Cardiac fibroblast (primary cell): ENCODE measurements around the gene FBXL3.

Experiments
- DNase-seq, 2 donors: peaks; one replicate each; pipeline versions ENCODE4 v3.0.0 to v3.0.0-alpha.2; 2010; ENCODE audit warnings: low read depth in 2 of 2
- H3K4me3 ChIP-seq, 2 donors: replicated peaks in 1 of 2; 1 replicate in 1 of 2; 2 replicates in 1 of 2; pipeline ENCODE4 v1.5.1; 2011; ENCODE audit warnings: low read depth in 2 of 2, low read length in 2 of 2, mild to moderate bottlenecking in 2 of 2, moderate library complexity in 1 of 2
- TF ChIP-seq, protein P1 (sequence below): IDR thresholded peaks from one replicate; pipeline ENCODE4 v1.5.1; 2011; ENCODE audit warnings: low read depth, mild to moderate bottlenecking, low read length, inconsistent platforms

The FBXL3 gene, protein sequence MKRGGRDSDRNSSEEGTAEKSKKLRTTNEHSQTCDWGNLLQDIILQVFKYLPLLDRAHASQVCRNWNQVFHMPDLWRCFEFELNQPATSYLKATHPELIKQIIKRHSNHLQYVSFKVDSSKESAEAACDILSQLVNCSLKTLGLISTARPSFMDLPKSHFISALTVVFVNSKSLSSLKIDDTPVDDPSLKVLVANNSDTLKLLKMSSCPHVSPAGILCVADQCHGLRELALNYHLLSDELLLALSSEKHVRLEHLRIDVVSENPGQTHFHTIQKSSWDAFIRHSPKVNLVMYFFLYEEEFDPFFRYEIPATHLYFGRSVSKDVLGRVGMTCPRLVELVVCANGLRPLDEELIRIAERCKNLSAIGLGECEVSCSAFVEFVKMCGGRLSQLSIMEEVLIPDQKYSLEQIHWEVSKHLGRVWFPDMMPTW

DNA sequence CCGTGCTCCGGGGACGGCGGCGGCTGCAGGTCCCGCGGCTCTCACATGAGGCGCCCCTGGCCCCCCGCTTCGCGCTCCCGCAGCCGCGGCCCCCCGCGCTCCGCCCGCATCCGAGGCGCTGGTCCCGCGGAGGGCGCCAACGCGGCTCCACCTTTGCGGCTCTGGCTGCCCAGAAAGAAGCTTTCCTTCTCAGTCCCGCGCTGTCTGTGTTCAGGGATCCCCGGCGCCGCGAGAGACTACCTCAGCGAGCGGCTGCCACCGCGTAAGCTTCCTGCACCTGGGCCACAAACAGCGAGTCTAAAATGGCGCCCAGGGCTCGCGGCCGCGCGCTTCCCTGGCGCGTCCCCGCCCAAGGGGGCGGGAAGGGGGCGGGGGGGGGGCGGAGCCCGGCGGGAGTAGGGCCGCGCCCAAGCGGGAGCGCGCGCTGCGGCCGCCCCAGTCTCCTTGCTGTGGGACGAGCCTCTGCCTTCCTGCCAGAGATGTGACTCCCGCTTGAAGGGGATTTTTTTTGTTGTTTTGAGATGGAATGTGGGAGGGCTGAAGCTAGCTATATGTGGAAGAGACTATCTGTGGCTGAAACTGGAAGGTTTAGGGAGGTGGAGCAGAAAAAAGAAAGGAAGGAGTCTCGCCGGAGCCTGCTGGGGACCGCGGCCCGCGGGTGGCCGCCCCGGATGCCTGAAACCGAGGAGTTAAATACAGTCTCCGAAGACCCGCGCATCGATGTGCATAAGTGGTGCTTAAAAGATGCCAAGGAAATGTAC, at the start of gene FBXL3:
FBXL3 (minus strand) TSS at position 299 of the 761 bp plus-strand sequence. CDS start 5,299 bp downstream, outside the sequence.
- DNase-seq: peak; percentile 93 to 96
- TF ChIP-seq, protein P1, sequence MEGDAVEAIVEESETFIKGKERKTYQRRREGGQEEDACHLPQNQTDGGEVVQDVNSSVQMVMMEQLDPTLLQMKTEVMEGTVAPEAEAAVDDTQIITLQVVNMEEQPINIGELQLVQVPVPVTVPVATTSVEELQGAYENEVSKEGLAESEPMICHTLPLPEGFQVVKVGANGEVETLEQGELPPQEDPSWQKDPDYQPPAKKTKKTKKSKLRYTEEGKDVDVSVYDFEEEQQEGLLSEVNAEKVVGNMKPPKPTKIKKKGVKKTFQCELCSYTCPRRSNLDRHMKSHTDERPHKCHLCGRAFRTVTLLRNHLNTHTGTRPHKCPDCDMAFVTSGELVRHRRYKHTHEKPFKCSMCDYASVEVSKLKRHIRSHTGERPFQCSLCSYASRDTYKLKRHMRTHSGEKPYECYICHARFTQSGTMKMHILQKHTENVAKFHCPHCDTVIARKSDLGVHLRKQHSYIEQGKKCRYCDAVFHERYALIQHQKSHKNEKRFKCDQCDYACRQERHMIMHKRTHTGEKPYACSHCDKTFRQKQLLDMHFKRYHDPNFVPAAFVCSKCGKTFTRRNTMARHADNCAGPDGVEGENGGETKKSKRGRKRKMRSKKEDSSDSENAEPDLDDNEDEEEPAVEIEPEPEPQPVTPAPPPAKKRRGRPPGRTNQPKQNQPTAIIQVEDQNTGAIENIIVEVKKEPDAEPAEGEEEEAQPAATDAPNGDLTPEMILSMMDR: no peak
- H3K4me3 ChIP-seq: peak within 1 kb of the TSS; percentile 73 to 80

DNA sequence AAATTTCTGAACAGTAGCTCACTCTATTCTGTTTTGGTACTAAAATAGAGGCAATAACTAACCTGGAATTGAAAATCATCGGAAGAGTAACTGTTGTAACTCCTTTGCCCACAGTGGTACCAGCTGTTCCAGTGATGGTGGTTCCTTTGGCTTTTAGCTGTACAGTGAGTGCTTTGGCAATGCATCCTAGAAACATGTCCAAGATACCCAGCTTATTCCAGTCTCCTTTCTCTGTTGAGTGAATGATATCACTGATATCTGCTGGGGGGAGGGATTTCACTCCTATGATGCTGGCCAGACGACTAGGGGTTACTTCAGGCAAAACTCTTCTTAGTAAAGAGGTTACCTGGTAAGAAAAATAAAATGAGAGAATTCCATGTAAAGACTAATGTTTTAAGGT, 40.6 kb upstream of the FBXL3 start:
- H3K4me3 ChIP-seq: no peak overlapping the region
- TF ChIP-seq, protein P1: no peak
- no peak for DNase-seq

DNA sequence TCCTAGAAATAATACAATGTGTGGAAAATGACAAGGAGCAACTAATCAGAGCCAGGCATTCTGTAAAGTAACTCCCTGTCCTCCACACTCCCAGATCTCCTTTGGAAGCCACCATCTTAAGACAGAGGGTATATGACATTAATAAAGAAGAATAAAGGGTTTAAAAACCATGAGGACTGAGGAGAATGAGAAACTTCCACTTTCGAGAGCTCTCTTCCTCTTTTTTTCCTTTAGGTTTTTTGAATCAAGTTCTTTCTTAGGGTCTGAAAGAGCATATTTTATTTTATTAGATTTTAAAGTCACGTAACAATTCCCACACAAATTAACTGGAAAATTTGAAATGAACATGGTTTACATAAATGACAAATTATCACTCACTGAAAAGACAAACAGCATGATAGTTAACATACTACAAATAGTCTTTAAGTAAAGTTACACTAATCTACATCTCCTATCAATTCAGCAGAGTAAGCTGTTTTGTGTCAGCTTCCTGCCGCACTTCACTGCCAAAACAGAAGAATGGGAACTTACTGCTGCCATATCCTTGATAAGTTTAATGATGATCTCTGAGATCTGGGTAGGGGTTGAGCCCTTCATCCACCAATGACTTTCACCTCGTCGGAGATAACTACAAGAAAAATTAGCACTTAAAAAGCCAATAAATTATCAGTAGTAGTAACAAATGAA, 38.6 kb upstream of the FBXL3 start:
- no peak for DNase-seq
- H3K4me3 ChIP-seq: no peak overlapping the region
- TF ChIP-seq, protein P1: no peak

DNA sequence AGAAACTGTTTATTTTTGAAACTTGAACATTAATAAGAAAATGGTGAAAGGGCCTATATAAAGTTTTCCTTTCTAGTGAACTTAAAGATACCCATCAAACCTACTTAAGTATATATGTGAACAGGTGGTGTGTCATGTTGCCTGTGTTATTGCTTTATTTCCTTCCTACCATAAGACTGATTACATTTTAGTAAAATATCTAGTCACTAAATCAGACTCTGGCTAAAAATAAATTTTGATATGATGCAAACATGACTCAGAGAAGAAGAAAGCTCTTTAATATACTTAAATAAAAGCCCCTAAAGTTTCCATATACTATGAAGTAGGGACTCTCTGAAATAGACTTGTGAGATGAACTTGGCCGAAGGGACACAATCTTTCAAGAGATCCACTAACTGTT, 35.1 kb upstream of the FBXL3 start:
- no peak overlapping the region for H3K4me3 ChIP-seq
- DNase-seq: peak in 1 of 2 donors; percentile 25
- TF ChIP-seq, protein P1: no peak

DNA sequence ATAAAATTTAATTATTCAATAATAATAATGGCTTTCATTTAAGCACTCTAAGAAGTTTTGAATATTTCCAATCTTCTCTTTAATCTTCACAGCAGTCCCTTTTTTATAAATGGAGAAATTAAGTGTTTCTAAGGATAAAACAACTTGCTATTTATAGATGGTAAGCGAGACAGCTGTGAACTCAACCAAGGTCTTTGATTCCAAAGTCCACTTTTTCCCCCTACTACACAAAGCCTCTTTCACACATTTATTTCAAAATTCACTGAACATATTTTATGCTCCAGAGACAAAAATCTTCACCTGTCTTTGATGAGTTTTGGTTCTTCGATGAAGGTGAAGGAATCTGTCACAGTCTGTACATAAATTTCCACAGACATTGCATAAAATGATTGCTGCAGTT, 34.4 kb upstream of the FBXL3 start:
- TF ChIP-seq, protein P1: no peak
- H3K4me3 ChIP-seq: no peak overlapping the region
- no peak for DNase-seq

DNA sequence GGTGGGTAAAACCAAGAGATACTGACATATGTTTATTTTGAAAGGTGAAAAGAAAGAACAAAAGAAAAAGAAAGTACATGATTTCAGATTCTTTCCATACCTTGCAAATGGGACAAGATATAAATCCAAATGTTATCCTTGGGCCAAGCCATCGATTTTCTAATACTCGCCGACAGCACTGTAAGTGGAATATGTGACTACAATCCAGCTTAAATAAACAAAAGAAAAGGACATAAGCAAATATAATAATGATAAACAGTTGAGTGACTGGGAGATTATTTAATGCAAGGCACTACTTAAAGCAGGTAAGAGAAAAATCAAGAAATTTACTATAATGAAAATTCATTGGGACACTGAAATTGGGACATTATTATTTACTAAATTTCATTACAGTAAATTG, 29.9 kb upstream of the FBXL3 start:
- TF ChIP-seq, protein P1: no peak
- no peak overlapping the region for H3K4me3 ChIP-seq
- no peak for DNase-seq
